Glomerular visceral epithelial cell (primary cell): ENCODE data around the gene ANKRD33B.
"Not testable (repeated sequence)": the region's sequence is repeated elsewhere in the genome, so short reads cannot be mapped to it uniquely, and the experiment has no call there.

Experiments
- DNase-seq: peaks from one replicate; pipeline ENCODE4 v3.0.0-alpha.2; 2016; ENCODE audit errors: extremely low spot score

ANKRD33B gene

DNA sequence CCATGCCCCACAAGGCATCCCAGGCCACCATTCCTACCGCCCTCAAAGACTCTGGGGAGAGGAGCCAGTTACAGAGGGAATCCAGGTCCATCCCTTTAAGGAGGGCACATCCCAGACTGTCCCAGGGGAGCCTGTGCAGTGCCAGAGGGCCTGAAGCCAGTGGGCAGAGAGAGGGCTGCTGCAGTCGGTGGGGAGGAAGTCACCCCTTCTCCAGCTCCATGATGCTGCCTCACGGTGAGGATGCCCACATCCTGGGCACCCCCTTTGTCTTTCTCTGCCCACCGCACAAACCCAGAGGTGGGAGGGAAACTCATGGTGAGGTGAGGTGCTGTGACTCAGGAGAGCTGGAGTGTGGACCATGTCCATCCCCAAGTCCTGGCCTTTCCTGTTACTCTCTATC is 26.2 kb upstream of the ANKRD33B start:
- DNase-seq, result no peak

DNA sequence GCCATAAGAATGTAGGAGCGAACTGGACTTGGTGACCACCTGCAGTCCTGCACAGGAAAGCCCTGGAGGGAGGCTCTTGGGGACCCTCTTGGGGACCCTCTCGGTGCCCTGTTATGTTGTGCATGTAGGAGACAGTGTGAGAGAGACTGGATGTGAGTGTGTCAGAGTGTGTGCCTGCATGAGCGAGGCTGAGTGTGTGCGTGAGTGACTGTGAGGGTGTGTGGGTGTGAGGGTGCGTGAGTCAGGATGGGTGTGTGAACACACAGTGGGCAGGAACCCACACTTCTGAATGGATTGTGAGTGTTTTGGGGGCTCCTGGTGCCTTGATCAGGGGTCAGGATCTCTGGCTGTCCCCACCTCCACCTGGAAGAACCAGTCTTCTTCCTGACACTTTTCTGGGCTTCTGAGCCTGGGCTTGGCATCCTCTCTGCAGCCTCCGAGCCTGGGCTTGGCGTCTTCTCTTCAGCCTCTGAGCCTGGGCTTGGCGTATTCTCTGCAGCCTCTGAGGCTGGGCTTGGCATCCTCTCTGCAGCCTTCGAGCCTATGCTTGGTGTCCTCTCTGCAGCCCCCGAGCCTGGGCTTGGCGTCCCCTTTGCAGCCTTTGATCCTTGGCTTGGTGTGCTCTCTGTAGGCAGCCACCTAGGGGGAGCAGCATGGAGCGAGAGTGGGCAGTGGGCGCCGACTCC is 25.6 kb upstream of the ANKRD33B start:
- DNase-seq, result no peak

DNA sequence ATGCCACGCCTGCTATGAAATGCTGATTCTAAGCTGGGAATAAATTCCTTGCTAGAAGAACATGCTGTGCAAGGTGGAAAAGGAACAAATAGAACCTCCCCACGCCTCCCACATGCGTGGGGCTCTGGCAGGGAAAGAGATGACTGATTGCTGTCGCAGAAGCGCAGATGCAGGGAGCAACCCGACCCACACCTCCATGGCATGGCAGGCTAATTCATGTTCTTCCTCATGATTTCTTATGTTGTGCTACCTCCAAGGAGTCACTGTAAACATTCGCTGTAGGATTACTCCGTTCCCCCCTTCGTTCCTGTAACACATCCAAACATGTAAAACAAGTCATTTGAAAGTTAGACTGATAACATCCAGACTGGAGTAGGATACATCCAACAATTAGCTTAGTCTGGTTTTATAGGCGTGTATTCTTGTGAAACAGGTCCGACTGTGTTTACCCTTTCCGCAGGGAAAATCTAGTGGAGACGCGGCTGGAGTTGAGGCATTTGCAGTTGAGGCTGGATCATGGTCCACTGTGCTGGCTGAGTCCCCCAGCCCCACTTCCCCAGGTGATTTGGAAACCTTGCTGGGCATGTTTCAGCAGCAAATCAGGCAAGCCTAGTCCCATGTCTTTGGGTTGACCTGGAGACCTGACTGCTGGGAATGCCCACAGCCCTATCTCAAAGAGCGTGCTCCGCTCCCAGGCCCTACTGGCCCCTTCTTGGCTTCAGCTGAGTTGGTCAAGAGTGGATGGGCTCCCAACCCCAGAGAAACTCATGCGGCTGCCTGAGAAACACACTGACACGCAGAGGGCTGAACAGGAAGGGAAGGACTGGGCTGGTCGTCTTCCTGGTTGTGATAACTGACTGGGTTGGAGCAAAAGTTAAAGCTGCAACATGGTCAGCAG is 24.8 kb upstream of the ANKRD33B start:
- DNase-seq, result no peak

DNA sequence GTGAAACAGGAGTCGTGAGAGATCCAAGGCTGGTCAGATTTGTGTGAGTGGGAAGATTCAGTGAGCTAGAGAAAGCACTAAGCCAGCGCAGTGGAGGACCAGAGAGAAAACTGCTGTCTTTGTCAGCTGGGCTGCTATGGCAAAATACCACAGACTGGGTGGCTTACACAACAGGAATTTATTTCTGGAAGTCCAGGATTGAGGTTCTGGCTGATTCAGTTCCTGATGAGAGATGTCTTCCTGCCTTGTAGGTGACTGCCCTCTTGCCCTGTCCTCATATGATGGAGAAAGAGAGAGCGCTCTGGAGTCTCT is 24.2 kb upstream of the ANKRD33B start:
- no peak for DNase-seq

DNA sequence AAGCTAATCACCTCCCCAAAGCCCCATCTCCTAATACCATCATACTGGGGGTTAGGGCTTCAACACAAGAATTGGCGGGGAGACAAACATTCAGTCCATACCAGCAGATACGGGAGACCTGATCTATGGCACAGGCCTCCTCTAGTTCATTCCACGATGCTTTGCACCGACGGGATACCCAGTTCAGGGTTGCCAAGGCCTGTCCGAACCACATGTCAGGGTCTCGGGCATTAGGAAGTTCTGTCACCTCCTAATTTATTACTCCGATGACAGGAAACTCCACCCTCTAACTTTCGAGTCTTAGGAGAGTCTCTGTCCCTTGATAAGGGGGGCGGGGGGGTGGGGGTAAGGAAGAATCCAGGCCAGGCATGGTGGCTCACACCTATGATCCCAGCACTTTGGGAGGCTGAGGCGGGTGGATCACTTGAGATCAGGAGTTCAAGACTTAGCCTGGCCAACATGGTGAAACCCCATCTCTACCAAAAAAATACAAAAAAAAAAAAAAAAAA is 23.8 kb upstream of the ANKRD33B start:
- no peak for DNase-seq

DNA sequence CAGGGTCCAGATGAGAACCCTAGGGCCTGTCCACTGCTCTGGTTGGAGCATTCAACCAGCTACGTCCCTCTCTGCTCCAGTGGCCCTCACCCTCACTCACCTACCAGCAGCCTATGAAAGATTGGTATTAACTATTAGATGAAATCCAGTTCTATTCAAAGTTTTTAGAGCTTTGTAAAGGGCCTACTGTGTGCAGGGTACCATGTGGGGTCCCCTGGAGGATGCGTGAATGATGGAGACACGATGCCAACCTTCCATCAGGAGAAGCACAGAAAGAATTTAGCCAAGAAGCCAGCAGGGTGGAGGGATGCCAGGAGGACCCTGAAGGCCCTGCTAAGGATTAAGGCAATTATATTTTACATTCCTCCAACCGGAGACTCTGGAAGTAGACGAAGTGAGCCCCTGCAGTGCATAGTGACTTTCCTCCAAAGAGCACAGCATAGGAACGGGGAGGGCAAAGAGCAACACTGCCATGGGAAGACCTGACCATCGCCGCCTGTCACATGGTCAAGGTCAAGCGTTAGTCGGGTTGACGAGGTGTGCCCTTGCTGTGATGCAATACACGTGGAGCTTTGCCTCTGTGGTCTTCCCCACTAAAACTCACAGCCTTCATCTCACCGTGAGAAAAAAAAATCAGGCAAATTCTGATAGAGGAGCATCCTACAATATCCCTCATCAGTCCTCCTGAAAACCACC is 22.8 kb upstream of the ANKRD33B start:
- DNase-seq, result no peak

GRCh38 chr5:10542055-10542550 is 21.8 kb upstream of the ANKRD33B start:
- DNase-seq, result no peak

GRCh38 chr5:10543585-10544040 is 20.3 kb upstream of the ANKRD33B start:
- no peak for DNase-seq

DNA sequence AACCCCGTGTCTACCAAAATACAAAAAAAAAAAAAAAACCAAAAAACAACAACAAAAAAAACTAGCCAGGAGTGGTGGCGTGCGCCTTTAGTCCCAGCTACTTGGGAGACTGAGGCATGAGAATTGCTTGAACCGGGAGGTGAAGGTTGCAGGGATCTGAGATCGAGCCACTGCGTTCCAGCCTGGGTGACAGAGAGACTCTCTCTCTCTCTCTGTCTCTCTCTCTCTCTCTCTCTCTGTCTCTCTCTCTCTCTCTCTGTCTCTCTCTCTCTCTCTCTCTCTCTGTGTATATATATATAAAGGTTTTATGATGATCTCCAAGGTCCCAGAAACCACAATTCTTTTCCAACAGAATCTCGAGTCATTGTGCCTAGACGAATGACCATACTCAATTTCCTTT is 18.8 kb upstream of the ANKRD33B start:
- no peak for DNase-seq

DNA sequence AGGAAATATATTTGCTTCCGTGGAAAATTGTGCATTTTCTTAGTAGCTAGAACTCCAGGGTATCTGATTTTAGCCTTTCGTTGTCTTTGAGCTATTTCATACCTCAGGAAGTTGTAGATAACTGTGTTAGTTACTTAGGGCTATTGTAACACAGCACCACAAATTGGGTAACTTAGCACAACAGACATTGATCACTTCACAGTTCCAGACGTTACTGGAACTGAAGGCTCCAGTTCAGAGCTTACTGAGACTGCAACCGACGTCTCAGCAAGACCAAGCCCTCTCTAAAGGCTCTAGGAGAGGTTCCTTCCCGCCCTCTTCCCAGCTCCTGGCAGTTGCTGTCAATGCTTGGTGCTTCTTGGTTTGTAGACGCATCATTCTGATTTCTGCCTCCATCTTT is 17.7 kb upstream of the ANKRD33B start:
- no peak for DNase-seq

- DNase-seq, result no peak
Observed at GRCh38 chr5:10548418-10549122, 15.3 kb upstream of the ANKRD33B start.

DNA sequence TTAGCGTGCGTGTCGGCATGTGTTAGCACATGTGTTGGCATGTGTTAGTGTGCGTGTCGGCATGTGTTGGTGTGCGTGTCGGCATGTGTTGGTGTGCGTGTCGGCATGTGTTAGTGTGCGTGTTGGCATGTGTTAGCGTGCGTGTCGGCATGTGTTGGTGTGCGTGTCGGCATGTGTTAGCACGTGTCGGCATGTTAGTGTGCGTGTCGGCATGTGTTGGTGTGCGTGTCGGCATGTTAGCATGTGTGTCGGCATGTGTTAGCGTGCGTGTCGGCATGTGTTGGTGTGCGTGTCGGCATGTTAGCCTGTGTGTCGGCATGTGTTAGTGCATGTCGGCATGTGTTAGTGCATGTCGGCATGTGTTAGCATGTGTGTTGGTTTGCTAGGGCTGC is 14.8 kb upstream of the ANKRD33B start:
- DNase-seq, result not testable (repeated sequence)

GRCh38 chr5:10550222-10550995 is 13.5 kb upstream of the ANKRD33B start:
- no peak for DNase-seq

- no peak for DNase-seq
Observed at GRCh38 chr5:10551782-10552138, 12.1 kb upstream of the ANKRD33B start.

DNA sequence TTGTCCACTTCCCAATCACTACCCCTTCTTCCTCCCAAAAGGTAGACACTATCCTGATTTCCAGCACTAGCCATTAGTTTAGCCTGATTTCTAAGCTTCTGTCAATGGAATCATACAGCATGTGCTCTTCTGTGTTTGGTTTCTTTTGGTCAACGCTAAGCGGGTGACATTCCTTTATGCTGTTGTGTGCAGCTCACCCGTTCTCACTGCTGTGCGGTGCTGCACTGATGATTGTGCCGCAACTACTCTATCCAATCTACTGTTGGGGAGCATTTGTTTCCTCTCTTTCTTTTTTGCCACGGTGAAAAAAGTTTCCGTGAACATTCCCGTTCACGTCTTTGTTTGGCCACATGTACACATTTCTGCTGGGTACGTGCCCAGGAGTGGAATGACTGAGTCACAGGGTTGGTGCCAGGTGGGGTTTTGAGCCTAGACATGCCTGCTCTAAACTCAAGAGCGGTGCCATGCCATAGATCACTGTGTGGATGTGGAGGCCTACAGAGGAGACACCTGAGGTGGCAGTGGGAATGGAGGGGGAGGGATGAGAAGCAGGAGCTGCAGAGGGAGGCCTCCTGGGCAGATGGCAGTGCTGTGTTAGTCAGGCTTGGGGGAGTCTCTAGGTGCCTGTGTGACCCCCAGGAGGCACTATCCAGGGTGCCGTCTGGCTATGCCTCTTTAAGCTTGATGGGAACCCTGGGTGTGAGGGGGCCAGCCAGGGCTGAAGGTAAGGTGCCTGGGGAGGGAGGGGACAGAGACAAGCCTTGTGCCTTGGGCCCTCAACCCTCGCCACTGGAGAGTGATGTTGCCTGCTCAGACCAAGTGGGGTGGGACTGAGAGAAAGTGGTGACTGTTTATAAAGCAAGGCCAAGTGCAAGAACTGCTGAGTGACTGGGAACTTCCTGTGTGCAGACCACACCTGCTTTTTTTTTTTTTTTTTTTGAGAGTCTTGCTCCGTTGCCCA is 11.4 kb upstream of the ANKRD33B start:
- peak; percentile 63 for DNase-seq

GRCh38 chr5:10553476-10553875 is 10.4 kb upstream of the ANKRD33B start:
- no peak for DNase-seq

DNA sequence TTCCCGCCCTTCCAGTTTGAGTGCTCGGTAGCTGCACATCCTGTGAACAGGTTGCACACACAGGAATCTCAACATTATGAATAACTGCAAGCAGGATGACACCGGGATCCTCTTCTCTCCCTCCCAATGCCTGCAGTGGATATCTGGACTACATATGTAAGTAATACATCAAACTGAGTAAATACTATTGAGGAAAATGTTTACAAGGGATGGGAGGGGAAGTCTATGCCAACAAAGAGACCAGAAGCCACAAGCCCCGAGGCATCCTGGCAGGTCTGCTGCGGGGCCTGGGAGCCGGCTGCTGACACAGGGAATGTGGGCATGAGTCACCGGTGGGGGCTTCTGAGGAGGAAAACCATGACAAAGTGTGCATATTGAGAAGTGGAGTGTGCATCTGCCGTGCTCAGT is 8.6 kb upstream of the ANKRD33B start:
- peak; percentile 90 for DNase-seq

GRCh38 chr5:10556289-10556807 is 7.5 kb upstream of the ANKRD33B start:
- peak; percentile 62 for DNase-seq
